H1 (cell line): ENCODE data around the gene PGAP2. TPM values are rescaled to one million over a fixed set of nuclear protein-coding genes. Genes with fewer than 3 reads are reported as not detected.

Source experiments
- ASH2L ChIP-seq: fragments of 200-600, 300-600 bp; sonication (generic); IDR thresholded peaks from one replicate; pipeline ENCODE4 v1.7.1; 2017; ENCODE audit warnings: low read length
- EP300 ChIP-seq, 2 experiments: IDR thresholded peaks; 1 replicate in 1 of 2; 2 replicates in 1 of 2; pipeline ENCODE4 v1.6.1; 2011 to 2012; ENCODE audit warnings: low read depth in 2 of 2, low read length in 2 of 2, mild to moderate bottlenecking in 2 of 2, borderline replicate concordance in 1 of 2, inconsistent platforms in 1 of 2, moderate library complexity in 1 of 2
- polyA plus RNA-seq, 7 experiments: library from polyadenylated mRNA; depleted of rRNA in 3 of 7; stranded (reverse) in 5 of 7; unstranded in 2 of 7; fragments of >200 nt in 5 of 7; fragments of 200-250 nt in 2 of 7; gene quantifications; 1 replicate in 5 of 7; 2 replicates in 1 of 7; 4 replicates in 1 of 7; pipeline versions ENCODE4 v1.2.1 to v1.2.3, GENCODE V29; 2011 to 2013; ENCODE audit warnings: missing spikeins in 2 of 7, mixed read lengths in 2 of 7
- total RNA-seq: library from RNA; stranded (reverse); fragmentation: NEBNext Ultra II Directional; extraction: Animal tissue kit (Norgen Biotek cat#: 25700); gene quantifications from 2 replicates; pipeline ENCODE4 v1.2.1, GENCODE V29; 2021
- TF ChIP-seq, protein P1 (sequence below): fragments of 300-600 bp; sonication (generic); IDR thresholded peaks from 2 replicates; pipeline ENCODE4 v1.7.1; 2012; ENCODE audit warnings: low read length, moderate library complexity, mild to moderate bottlenecking, inconsistent platforms; ENCODE audit not compliant: insufficient replicate concordance

PGAP2 gene
- total and polyA plus RNA-seq, 2 of the 8 experiments (the other 6 are each of a cell fraction or from before 2014, with no cell fraction given) = 56.5 to 106 TPM

DNA sequence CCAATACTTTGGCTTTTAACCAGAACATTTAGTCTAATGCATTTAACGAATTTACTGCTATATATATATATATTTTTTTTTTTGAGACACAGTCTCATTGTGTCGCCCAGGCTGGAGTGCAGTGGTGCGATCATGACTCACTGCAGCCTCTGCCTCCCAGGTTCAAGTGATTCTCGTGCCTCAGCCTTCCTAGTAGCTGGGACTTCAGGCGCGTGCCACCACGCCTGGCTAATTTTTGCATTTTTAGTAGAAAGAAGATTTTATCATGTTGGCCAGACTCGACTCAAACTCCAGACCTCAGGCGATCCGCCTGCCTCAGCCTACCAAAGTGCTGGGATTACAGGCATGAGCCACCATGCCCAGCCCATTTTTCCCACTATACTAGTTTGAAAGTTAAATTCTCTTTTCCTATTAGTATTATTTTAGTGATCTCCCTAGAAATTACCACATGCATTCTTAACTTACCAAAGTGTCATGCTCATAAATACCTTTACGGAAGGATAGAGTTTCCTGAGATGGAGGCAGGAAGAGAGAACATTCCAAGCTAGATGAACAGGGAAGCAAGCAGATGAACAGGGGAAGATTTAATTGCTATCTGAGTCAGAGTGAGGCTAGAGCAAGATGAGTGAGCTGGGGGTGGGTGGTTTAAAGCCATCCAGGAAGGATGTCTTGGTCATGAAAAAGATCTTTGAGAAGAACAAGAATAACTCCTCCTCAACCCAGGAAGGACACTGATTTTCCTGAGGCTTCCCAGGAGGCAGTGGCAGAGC, 4.4 kb upstream of the PGAP2 start (continued):
- TF ChIP-seq, protein P1, sequence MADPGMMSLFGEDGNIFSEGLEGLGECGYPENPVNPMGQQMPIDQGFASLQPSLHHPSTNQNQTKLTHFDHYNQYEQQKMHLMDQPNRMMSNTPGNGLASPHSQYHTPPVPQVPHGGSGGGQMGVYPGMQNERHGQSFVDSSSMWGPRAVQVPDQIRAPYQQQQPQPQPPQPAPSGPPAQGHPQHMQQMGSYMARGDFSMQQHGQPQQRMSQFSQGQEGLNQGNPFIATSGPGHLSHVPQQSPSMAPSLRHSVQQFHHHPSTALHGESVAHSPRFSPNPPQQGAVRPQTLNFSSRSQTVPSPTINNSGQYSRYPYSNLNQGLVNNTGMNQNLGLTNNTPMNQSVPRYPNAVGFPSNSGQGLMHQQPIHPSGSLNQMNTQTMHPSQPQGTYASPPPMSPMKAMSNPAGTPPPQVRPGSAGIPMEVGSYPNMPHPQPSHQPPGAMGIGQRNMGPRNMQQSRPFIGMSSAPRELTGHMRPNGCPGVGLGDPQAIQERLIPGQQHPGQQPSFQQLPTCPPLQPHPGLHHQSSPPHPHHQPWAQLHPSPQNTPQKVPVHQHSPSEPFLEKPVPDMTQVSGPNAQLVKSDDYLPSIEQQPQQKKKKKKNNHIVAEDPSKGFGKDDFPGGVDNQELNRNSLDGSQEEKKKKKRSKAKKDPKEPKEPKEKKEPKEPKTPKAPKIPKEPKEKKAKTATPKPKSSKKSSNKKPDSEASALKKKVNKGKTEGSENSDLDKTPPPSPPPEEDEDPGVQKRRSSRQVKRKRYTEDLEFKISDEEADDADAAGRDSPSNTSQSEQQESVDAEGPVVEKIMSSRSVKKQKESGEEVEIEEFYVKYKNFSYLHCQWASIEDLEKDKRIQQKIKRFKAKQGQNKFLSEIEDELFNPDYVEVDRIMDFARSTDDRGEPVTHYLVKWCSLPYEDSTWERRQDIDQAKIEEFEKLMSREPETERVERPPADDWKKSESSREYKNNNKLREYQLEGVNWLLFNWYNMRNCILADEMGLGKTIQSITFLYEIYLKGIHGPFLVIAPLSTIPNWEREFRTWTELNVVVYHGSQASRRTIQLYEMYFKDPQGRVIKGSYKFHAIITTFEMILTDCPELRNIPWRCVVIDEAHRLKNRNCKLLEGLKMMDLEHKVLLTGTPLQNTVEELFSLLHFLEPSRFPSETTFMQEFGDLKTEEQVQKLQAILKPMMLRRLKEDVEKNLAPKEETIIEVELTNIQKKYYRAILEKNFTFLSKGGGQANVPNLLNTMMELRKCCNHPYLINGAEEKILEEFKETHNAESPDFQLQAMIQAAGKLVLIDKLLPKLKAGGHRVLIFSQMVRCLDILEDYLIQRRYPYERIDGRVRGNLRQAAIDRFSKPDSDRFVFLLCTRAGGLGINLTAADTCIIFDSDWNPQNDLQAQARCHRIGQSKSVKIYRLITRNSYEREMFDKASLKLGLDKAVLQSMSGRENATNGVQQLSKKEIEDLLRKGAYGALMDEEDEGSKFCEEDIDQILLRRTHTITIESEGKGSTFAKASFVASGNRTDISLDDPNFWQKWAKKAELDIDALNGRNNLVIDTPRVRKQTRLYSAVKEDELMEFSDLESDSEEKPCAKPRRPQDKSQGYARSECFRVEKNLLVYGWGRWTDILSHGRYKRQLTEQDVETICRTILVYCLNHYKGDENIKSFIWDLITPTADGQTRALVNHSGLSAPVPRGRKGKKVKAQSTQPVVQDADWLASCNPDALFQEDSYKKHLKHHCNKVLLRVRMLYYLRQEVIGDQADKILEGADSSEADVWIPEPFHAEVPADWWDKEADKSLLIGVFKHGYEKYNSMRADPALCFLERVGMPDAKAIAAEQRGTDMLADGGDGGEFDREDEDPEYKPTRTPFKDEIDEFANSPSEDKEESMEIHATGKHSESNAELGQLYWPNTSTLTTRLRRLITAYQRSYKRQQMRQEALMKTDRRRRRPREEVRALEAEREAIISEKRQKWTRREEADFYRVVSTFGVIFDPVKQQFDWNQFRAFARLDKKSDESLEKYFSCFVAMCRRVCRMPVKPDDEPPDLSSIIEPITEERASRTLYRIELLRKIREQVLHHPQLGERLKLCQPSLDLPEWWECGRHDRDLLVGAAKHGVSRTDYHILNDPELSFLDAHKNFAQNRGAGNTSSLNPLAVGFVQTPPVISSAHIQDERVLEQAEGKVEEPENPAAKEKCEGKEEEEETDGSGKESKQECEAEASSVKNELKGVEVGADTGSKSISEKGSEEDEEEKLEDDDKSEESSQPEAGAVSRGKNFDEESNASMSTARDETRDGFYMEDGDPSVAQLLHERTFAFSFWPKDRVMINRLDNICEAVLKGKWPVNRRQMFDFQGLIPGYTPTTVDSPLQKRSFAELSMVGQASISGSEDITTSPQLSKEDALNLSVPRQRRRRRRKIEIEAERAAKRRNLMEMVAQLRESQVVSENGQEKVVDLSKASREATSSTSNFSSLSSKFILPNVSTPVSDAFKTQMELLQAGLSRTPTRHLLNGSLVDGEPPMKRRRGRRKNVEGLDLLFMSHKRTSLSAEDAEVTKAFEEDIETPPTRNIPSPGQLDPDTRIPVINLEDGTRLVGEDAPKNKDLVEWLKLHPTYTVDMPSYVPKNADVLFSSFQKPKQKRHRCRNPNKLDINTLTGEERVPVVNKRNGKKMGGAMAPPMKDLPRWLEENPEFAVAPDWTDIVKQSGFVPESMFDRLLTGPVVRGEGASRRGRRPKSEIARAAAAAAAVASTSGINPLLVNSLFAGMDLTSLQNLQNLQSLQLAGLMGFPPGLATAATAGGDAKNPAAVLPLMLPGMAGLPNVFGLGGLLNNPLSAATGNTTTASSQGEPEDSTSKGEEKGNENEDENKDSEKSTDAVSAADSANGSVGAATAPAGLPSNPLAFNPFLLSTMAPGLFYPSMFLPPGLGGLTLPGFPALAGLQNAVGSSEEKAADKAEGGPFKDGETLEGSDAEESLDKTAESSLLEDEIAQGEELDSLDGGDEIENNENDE = no peak
- no peak for TF ChIP-seq ASH2L
- TF ChIP-seq EP300 (IDR thresholded peaks at IDR 0.05; ENCODE audit: borderline replicate concordance in 1 of 2, low read depth in 2 of 2, low read length in 2 of 2) = no peak
